GM12878 (cell line): ENCODE measurements around the gene XPO6. TPM values are rescaled to one million over a fixed set of nuclear protein-coding genes. Genes with fewer than 3 reads are reported as not detected.
A peak's percentile ranks its signal among the peaks of the same experiment; 100 is the strongest.

ENCODE experiments used
- CEBPB ChIP-seq, 2 experiments: fragments of 150-350 bp in 1 of 2; IDR thresholded peaks; 2 replicates each; pipeline ENCODE4 v1.6.1; 2012 to 2014; ENCODE audit warnings: low read depth in 2 of 2, low read length in 2 of 2, borderline replicate concordance in 1 of 2, inconsistent platforms in 1 of 2
- ELK1 ChIP-seq: IDR thresholded peaks from 2 replicates; pipeline ENCODE4 v1.6.1; 2012; ENCODE audit warnings: low read depth, low read length, improper control_type of control experiment
- ETV6 ChIP-seq, 2 experiments: fragments of 450-650 bp in 1 of 2; IDR thresholded peaks in 1 of 2; conservative IDR thresholded peaks in 1 of 2; 2 replicates each; pipeline ENCODE4 v1.6.1; 2014; ENCODE audit warnings: antibody characterized with exemption in 1 of 2, borderline replicate concordance in 1 of 2, low read depth in 1 of 2, mild to moderate bottlenecking in 1 of 2, moderate library complexity in 1 of 2
- HCFC1 ChIP-seq: fragments of 150-350 bp; IDR thresholded peaks from 2 replicates; pipeline ENCODE4 v1.6.1; 2014; ENCODE audit warnings: low read length
- KLF5 ChIP-seq: fragments of 450-650 bp; IDR thresholded peaks from 2 replicates; pipeline ENCODE4 v1.6.1; 2014; ENCODE audit warnings: mild to moderate bottlenecking; ENCODE audit not compliant: partially characterized antibody
- MLLT1 ChIP-seq: fragments of 450-650 bp; IDR thresholded peaks from 2 replicates; pipeline ENCODE4 v1.6.1; 2016; ENCODE audit warnings: mild to moderate bottlenecking
- MTA2 ChIP-seq: fragments of 450-650 bp; IDR thresholded peaks from 2 replicates; pipeline ENCODE4 v1.6.1; 2016; ENCODE audit warnings: low read depth, mild to moderate bottlenecking, moderate library complexity
- MTA3 ChIP-seq: IDR thresholded peaks from 2 replicates; pipeline ENCODE4 v1.6.1; 2012; ENCODE audit warnings: low read length, inconsistent platforms, borderline replicate concordance
- MXI1 ChIP-seq: fragments of 150-350 bp; IDR thresholded peaks from 2 replicates; pipeline ENCODE4 v1.6.1; 2011; ENCODE audit warnings: low read depth, mild to moderate bottlenecking, inconsistent platforms, low read length, improper control_type of control experiment
- NFXL1 ChIP-seq: fragments of 450-650 bp; IDR thresholded peaks from 2 replicates; pipeline ENCODE4 v1.6.1; 2017; ENCODE audit warnings: antibody characterized with exemption, mild to moderate bottlenecking, borderline replicate concordance
- PML ChIP-seq: IDR thresholded peaks from 2 replicates; pipeline ENCODE4 v1.6.1; 2012; ENCODE audit warnings: low read length, inconsistent platforms
- RAD51 ChIP-seq: fragments of 450-650 bp; IDR thresholded peaks from 2 replicates; pipeline ENCODE4 v1.6.1; 2016; ENCODE audit warnings: moderate library complexity, mild to moderate bottlenecking, inconsistent platforms
- RB1 ChIP-seq: fragments of 450-650 bp; formaldehyde crosslinking; IDR thresholded peaks from 2 replicates; pipeline ENCODE4 v1.6.1; 2017; ENCODE audit warnings: mild to moderate bottlenecking, borderline replicate concordance
- SREBF1 ChIP-seq: IDR thresholded peaks from 2 replicates; pipeline ENCODE4 v1.6.1; 2012; ENCODE audit warnings: mild to moderate bottlenecking, low read length
- ZBTB11 ChIP-seq: fragments of 450-650 bp; formaldehyde crosslinking; IDR thresholded peaks from 2 replicates; pipeline ENCODE4 v1.5.0; 2022; ENCODE audit warnings: mild to moderate bottlenecking, missing genetic modification characterization
- ZNF207 ChIP-seq: fragments of 450-650 bp; IDR thresholded peaks from 2 replicates; pipeline ENCODE4 v1.6.1; 2014; ENCODE audit warnings: antibody characterized with exemption, mild to moderate bottlenecking, borderline replicate concordance
- ZNF687 ChIP-seq: fragments of 450-650 bp; IDR thresholded peaks from 2 replicates; pipeline ENCODE4 v1.6.1; 2017; ENCODE audit warnings: mild to moderate bottlenecking, moderate library complexity
- polyA plus RNA-seq, 11 experiments: library from polyadenylated mRNA; depleted of rRNA in 4 of 11; unstranded in 6 of 11; stranded (reverse) in 5 of 11; fragments of >200 nt; fragmentation: Nextera tagmentation in 4 of 11; fragmentation: Illumina TruSeq in 1 of 11; extraction: Ambion mirVana in 4 of 11; extraction: Trizol in 1 of 11; gene quantifications; 1 replicate in 1 of 11; 2 replicates in 10 of 11; pipeline versions ENCODE4 v1.2.1 to v1.2.3, GENCODE V29; 2011 to 2016; ENCODE audit warnings: inconsistent platforms in 2 of 11, missing spikeins in 2 of 11, low read depth in 1 of 11
- total RNA-seq, 4 experiments: library from RNA; depleted of rRNA in 3 of 4; stranded (reverse); fragments of >200 nt in 3 of 4; fragmentation: Illumina TruSeq in 1 of 4; extraction: Trizol in 1 of 4; gene quantifications; 2 replicates each; pipeline versions ENCODE4 v1.2.1 to v1.2.3, GENCODE V29; 2013 to 2021

The XPO6 gene
- total and polyA plus RNA-seq, 10 of the 15 experiments (the other 5 are each of a cell fraction or from before 2014, with no cell fraction given) = 9.9 to 246 (median 110) TPM

GRCh38 chr16:28187595-28188004, 24.2 kb downstream of the XPO6 start (continued):
- TF ChIP-seq ZNF687 (peak; percentile 63), MTA3 (no peak; the same call in 1 of the 2 replicates), MTA2 (peak; percentile 85), PML (no peak), ZNF207 (no peak), NFXL1 (no peak), MLLT1 (no peak), ELK1 (0 out of 2 replicates have a peak, but pooled peaks have one; percentile 27), SREBF1 (no peak), MXI1 (no peak), HCFC1 (no peak), KLF5 (no peak), CEBPB (IDR thresholded peaks at IDR 0.05; ENCODE audit: borderline replicate concordance in 1 of 2, low read depth in 2 of 2, low read length in 2 of 2) (0 out of 4 replicates have a peak, but pooled peaks of 1 of the 2 experiments have one; percentile 16), ZBTB11 (CRISPR knock-in tag) (no peak), RAD51 (peak; percentile 78), RB1 (no peak), ETV6 (conservative IDR thresholded peaks at IDR 0.05 in 1 of 2, IDR thresholded peaks at IDR 0.05 in 1 of 2; ENCODE audit: borderline replicate concordance in 1 of 2, low read depth in 1 of 2) (no peak)
